ENCODE data around the gene MMP27. TPM values are rescaled to one million over a fixed set of nuclear protein-coding genes. Genes with fewer than 3 reads are reported as not detected.

MMP27 gene
- not detected in 3 replicates for polyA plus RNA-seq
- not detected for polyA plus RNA-seq (2011; ENCODE audit: low read depth)
- not detected in 2 replicates for polyA plus RNA-seq (2011; cell fraction: cytosol; rRNA removed)
- polyA plus RNA-seq (2011; cell fraction: nucleus; rRNA removed): not detected in 2 replicates
- polyA plus RNA-seq (2012; ENCODE audit: low replicate concordance): not detected in 2 replicates
- polyA minus RNA-seq: not detected in 3 replicates
- not detected for polyA minus RNA-seq (2011; cell fraction: cytosol; rRNA and poly(A)+ RNA removed)
- not detected in 2 replicates for polyA minus RNA-seq (2011; cell fraction: nucleus; rRNA and poly(A)+ RNA removed)

- Histone ChIP-seq H3K27ac (ENCODE audit: control insufficient read depth, insufficient read depth, low read length) (no peak within 1 kb of the TSS), H3K36me3 (ENCODE audit: control insufficient read depth in 2 of 2, extremely low read depth in 1 of 2, insufficient read depth in 2 of 2, low read length in 2 of 2) (no peaks in the 10 kb centered on the region), H3K4me1 (ENCODE audit: control insufficient read depth, extremely low read depth, insufficient read depth, low read length) (no peaks in the 10 kb centered on the region), H2AFZ (ENCODE audit: control insufficient read depth, low read length) (no peak within 1 kb of the TSS), H3K79me2 (ENCODE audit: control insufficient read depth, insufficient read depth, low read length) (no peaks in the 10 kb centered on the region), H4K20me1 (ENCODE audit: control insufficient read depth, extremely low read depth, insufficient read depth, low read length) (no peaks in the 10 kb centered on the region), H3K9me1 (ENCODE audit: control insufficient read depth, extremely low read depth, insufficient read depth, low read length) (no peaks in the 10 kb centered on the region), H3K27me3 (ENCODE audit: control insufficient read depth, extremely low read depth, insufficient read depth, low read length) (no peaks in the 10 kb centered on the region), H3K4me2 (ENCODE audit: control insufficient read depth, extremely low read depth, insufficient read depth, low read depth, low read length) (no peak within 1 kb of the TSS), H3K4me3 (ENCODE audit: control insufficient read depth in 2 of 3, extremely low read depth in 1 of 3, insufficient read depth in 2 of 3, low read depth in 1 of 3, low read length in 3 of 3) (no peak within 1 kb of the TSS), H3K9me3 (ENCODE audit: control insufficient read depth, low read depth, low read length) (no peaks in the 10 kb centered on the region), H3K9ac (ENCODE audit: control insufficient read depth, extremely low read depth, insufficient read depth, low read length) (no peak within 1 kb of the TSS)
- dilution Hi-C loops (cut with MboI; ENCODE audit: extremely low pct_ligation_motif_present, low sequenced_read_pairs): no loop called here
- FAIRE-seq (no peak), DNase-seq (ENCODE audit: low read depth, low spot score) (no peak)
- TF ChIP-seq EZH2 (IDR thresholded peaks at IDR 0.05; ENCODE audit: low read length): no peak
- TF ChIP-seq CTCF (optimal IDR thresholded peaks at IDR 0.05 in 1 of 3, IDR thresholded peaks at IDR 0.05 in 1 of 3, conservative IDR thresholded peaks at IDR 0.05 in 1 of 3; ENCODE audit: extremely low read depth in 1 of 3, insufficient read depth in 2 of 3, low read length in 3 of 3): no peak
These were observed at the start of gene MMP27 for GRCh38 chr11:102705626-102706025. MMP27 (minus strand) TSS chr11:102705769; CDS start chr11:102705714, 55 bp downstream.

GRCh38 chr11:102753267-102753666, 47.7 kb upstream of the MMP27 start:
- Histone ChIP-seq H3K9me3 (ENCODE audit: control insufficient read depth, low read depth, low read length) (no peaks in the 10 kb centered on the region), H3K9ac (ENCODE audit: control insufficient read depth, extremely low read depth, insufficient read depth, low read length) (no peak overlapping the region), H3K9me1 (ENCODE audit: control insufficient read depth, extremely low read depth, insufficient read depth, low read length) (no peaks in the 10 kb centered on the region), H3K4me1 (ENCODE audit: control insufficient read depth, extremely low read depth, insufficient read depth, low read length) (peaks cover 12% of the 10 kb centered on the region), H3K27ac (ENCODE audit: control insufficient read depth, insufficient read depth, low read length) (no peak overlapping the region), H2AFZ (ENCODE audit: control insufficient read depth, low read length) (no peak overlapping the region), H4K20me1 (ENCODE audit: control insufficient read depth, extremely low read depth, insufficient read depth, low read length) (no peaks in the 10 kb centered on the region), H3K4me2 (ENCODE audit: control insufficient read depth, extremely low read depth, insufficient read depth, low read depth, low read length) (no peak overlapping the region), H3K79me2 (ENCODE audit: control insufficient read depth, insufficient read depth, low read length) (no peaks in the 10 kb centered on the region), H3K36me3 (ENCODE audit: control insufficient read depth in 2 of 2, extremely low read depth in 1 of 2, insufficient read depth in 2 of 2, low read length in 2 of 2) (no peaks in the 10 kb centered on the region), H3K4me3 (ENCODE audit: control insufficient read depth in 2 of 3, extremely low read depth in 1 of 3, insufficient read depth in 2 of 3, low read depth in 1 of 3, low read length in 3 of 3) (no peak overlapping the region), H3K27me3 (ENCODE audit: control insufficient read depth, extremely low read depth, insufficient read depth, low read length) (no peaks in the 10 kb centered on the region)
- DNase-seq (ENCODE audit: low read depth, low spot score) (no peak), FAIRE-seq (peak; percentile 68)
- TF ChIP-seq CTCF (optimal IDR thresholded peaks at IDR 0.05 in 1 of 3, IDR thresholded peaks at IDR 0.05 in 1 of 3, conservative IDR thresholded peaks at IDR 0.05 in 1 of 3; ENCODE audit: extremely low read depth in 1 of 3, insufficient read depth in 2 of 3, low read length in 3 of 3): no peak
- TF ChIP-seq EZH2 (IDR thresholded peaks at IDR 0.05; ENCODE audit: low read length): no peak
- dilution Hi-C loops (cut with MboI; ENCODE audit: extremely low pct_ligation_motif_present, low sequenced_read_pairs): no loop called here

All from keratinocyte (primary cell).